ENCODE results near the gene FGFR2. TPM values are rescaled to one million over a fixed set of nuclear protein-coding genes. Genes with fewer than 3 reads are reported as not detected.

Gene FGFR2
- total RNA-seq, 2 experiments from 2014 or later = not detected

- Histone ChIP-seq H2AFZ (ENCODE audit: low read length) (no peak overlapping the region), H3K9me2 (ENCODE audit: insufficient read depth, low read length) (no peaks in the 10 kb centered on the region), H3K36me3 (ENCODE audit: insufficient read depth, low read length) (no peaks in the 10 kb centered on the region), H3K27ac (ENCODE audit: low read depth, low read length, poor library complexity, severe bottlenecking) (no peak overlapping the region), H3K4me3 (ENCODE audit: low read depth, low read length, poor library complexity, severe bottlenecking) (no peak overlapping the region), H3K79me2 (ENCODE audit: insufficient read depth, low read depth, low read length) (no peaks in the 10 kb centered on the region), H3K4me2 (ENCODE audit: low read length) (no peak overlapping the region), H4K20me1 (ENCODE audit: insufficient read depth, low read length) (no peaks in the 10 kb centered on the region), H3K4me1 (ENCODE audit: insufficient read depth, low read length, poor library complexity, severe bottlenecking) (no peaks in the 10 kb centered on the region), H3K9me3 (ENCODE audit: low read length) (no peaks in the 10 kb centered on the region)
- CTCF ChIA-PET (ENCODE audit: unreplicated experiment) = no interaction called here
- DNase-seq (ENCODE audit: low spot score) = no peak
- POLR2A ChIA-PET = interaction anchor here (0.8 kb wide), 1 partner anchor 9 kb away, joined by 4 read pairs; no protein-coding TSS in a partner anchor
- TF ChIP-seq CTCF (conservative IDR thresholded peaks at IDR 0.05; ENCODE audit: low read length) = no peak
- no peak for TF ChIP-seq EZH2phosphoT487 (IDR thresholded peaks at IDR 0.05; ENCODE audit: borderline replicate concordance, low read depth, low read length)
- no TSS peak for BruUV-seq (replicated peaks)
- intact Hi-C loops (cut with micrococcal nuclease; ENCODE audit: unreplicated experiment) = no loop called here
Measured at GRCh38 chr10:121570315-121570714, 27.9 kb downstream of the FGFR2 start.

GRCh38 chr10:121568275-121568674 is 30.0 kb downstream of the FGFR2 start:
- no peak overlapping the region for H3K27ac ChIP-seq (ENCODE audit: low read depth, low read length, poor library complexity, severe bottlenecking)
- ChIA-PET CTCF (ENCODE audit: unreplicated experiment) (no interaction called here), POLR2A (interaction anchor here (0.6 to 0.8 kb wide), 3 partner anchors 10 to 676 kb away, joined by 4 to 5 read pairs (median 4); no protein-coding TSS in a partner anchor)
- H3K79me2 ChIP-seq (ENCODE audit: insufficient read depth, low read depth, low read length) = no peaks in the 10 kb centered on the region
- H4K20me1 ChIP-seq (ENCODE audit: insufficient read depth, low read length) = no peaks in the 10 kb centered on the region
- no peak overlapping the region for H2AFZ ChIP-seq (ENCODE audit: low read length)
- TF ChIP-seq CTCF (conservative IDR thresholded peaks at IDR 0.05; ENCODE audit: low read length) = no peak
- no peak for TF ChIP-seq EZH2phosphoT487 (IDR thresholded peaks at IDR 0.05; ENCODE audit: borderline replicate concordance, low read depth, low read length)
- BruUV-seq (replicated peaks) = no TSS peak
- no peaks in the 10 kb centered on the region for H3K9me2 ChIP-seq (ENCODE audit: insufficient read depth, low read length)
- H3K9me3 ChIP-seq (ENCODE audit: low read length) = no peaks in the 10 kb centered on the region
- no peaks in the 10 kb centered on the region for H3K36me3 ChIP-seq (ENCODE audit: insufficient read depth, low read length)
- H3K4me3 ChIP-seq (ENCODE audit: low read depth, low read length, poor library complexity, severe bottlenecking) = no peak overlapping the region
- H3K4me2 ChIP-seq (ENCODE audit: low read length) = no peak overlapping the region
- no peaks in the 10 kb centered on the region for H3K4me1 ChIP-seq (ENCODE audit: insufficient read depth, low read length, poor library complexity, severe bottlenecking)
- intact Hi-C loops (cut with micrococcal nuclease; ENCODE audit: unreplicated experiment) = no loop called here
- no peak for DNase-seq (ENCODE audit: low spot score)

- intact Hi-C loops (cut with micrococcal nuclease; ENCODE audit: unreplicated experiment) = no loop called here
- Histone ChIP-seq H3K4me3 (ENCODE audit: low read depth, low read length, poor library complexity, severe bottlenecking) (no peak overlapping the region), H3K27ac (ENCODE audit: low read depth, low read length, poor library complexity, severe bottlenecking) (no peak overlapping the region), H4K20me1 (ENCODE audit: insufficient read depth, low read length) (no peaks in the 10 kb centered on the region), H3K9me2 (ENCODE audit: insufficient read depth, low read length) (no peaks in the 10 kb centered on the region), H3K4me2 (ENCODE audit: low read length) (no peak overlapping the region), H3K79me2 (ENCODE audit: insufficient read depth, low read depth, low read length) (no peaks in the 10 kb centered on the region), H3K36me3 (ENCODE audit: insufficient read depth, low read length) (no peaks in the 10 kb centered on the region), H3K4me1 (ENCODE audit: insufficient read depth, low read length, poor library complexity, severe bottlenecking) (no peaks in the 10 kb centered on the region), H2AFZ (ENCODE audit: low read length) (no peak overlapping the region), H3K9me3 (ENCODE audit: low read length) (no peaks in the 10 kb centered on the region)
- ChIA-PET POLR2A (interaction anchor here (0.8 kb wide), 1 partner anchor 26 kb away, joined by 5 read pairs; no protein-coding TSS in a partner anchor), CTCF (ENCODE audit: unreplicated experiment) (no interaction called here)
- no peak for DNase-seq (ENCODE audit: low spot score)
- BruUV-seq (replicated peaks) = no TSS peak
- no peak for TF ChIP-seq CTCF (conservative IDR thresholded peaks at IDR 0.05; ENCODE audit: low read length)
Measured at GRCh38 chr10:121567569-121567968, 30.7 kb downstream of the FGFR2 start.

Measured in OCI-LY7 (cell line).